ENCODE data around the gene KAT2B.
A peak's percentile ranks its signal among the peaks of the same experiment; 100 is the strongest.

Gene KAT2B

DNA sequence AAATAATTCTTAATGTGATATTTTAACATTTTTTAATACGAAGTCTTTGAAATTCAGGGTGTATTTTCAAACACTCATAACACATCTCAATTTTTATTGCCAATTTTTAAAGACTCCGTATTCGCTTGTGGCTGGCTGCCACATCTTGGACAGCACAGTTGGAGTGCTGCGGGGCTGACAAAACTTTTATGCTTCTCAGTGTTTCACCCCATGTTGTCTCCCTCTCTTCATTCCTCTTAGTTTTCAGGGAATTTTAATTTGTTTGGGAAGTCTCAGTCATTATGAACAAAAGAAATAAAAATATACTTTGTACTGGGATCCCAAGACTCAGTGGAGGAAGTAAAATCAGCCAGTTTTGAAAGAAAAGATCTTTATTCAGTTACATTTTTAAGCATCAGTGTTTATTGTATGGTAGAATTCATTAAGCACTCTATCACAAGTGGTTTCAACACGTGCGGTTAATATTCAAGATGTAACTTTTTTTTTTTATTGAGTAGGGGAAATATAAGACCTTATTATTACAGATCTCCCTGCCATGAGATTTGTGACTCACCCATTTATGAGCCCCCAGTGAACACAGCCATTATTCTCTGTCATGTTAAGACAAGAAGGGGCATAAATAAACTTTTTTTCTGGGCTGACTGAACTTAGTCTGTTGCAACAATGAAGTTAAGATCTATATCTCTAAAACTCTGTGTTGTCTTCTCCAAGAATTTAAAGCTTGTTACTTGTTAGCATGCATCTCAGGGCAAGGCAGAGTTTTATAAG lies 26.8 kb downstream of the KAT2B start:
- no peak for DNase-seq

- DNase-seq, result no peak
These were observed 28.4 kb downstream of the KAT2B start for GRCh38 chr3:20068512-20069177.

DNA sequence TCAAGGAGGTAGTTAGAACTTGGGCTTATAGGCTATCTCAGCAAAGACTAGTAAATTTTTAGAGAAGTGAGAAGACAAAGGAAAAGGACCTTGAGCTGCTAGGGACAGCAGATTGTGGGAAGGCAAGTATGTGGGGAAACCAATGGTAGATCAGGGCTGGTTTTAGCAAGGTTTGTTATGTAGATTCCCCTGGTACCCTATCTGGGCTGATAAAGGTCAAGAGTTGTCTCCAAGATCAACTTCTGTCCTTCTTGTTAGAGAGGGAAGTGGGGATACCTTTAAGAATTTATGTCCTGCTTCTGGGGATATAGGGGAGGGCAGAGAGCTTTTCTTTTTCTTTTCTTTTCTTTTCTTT lies 28.9 kb downstream of the KAT2B start:
- DNase-seq, result no peak

DNA sequence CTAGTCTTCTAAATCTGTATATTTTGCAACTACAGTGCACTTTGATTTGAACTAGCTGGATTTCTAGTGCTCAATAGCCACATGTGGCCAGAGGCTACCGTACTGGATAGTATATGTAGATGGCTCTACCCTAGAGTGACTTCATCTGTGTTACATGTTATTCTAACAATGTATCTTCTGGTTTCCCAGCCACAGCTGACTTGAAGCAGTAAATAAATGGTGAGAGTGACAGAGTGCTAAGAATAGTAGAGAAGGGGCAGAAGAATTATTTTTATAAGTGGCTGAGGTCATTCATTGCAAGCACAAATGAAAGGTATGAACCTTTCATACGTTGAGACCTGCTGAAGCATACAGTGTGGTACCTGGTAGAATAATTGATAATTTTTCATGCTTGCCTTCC lies 30.9 kb downstream of the KAT2B start:
- DNase-seq, result no peak

- DNase-seq, result no peak
These were observed 32.2 kb downstream of the KAT2B start for GRCh38 chr3:20072422-20072821.

DNA sequence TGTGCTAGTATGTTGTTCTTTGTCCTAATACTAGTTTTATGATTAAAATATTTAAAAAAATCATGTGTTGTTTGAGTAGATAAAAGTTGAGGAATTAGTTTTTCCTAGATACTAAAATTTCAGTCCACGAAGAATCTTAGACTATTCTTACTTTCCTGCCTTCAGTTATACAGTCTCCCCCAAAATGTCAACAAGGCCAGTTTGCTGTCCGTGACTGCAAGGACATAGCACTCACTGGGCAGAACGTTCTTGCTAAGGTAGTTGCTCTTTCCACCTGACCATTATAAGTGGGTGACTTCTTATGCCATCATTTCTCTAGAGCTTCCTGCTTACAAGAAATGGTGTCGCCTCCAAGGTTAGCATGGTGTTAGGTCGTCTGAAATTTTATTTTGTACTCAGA lies 32.8 kb downstream of the KAT2B start:
- no peak for DNase-seq

GRCh38 chr3:20073683-20074082 lies 33.4 kb downstream of the KAT2B start:
- DNase-seq, result no peak

GRCh38 chr3:20074226-20075063 lies 34.2 kb downstream of the KAT2B start:
- DNase-seq, result no peak

GRCh38 chr3:20075197-20075596 lies 35.0 kb downstream of the KAT2B start:
- peak in 1 of 6 experiments; percentile 2 for DNase-seq

GRCh38 chr3:20076296-20076997 lies 36.2 kb downstream of the KAT2B start:
- DNase-seq, result no peak

GRCh38 chr3:20077068-20077467 lies 36.8 kb downstream of the KAT2B start:
- DNase-seq, result no peak

DNA sequence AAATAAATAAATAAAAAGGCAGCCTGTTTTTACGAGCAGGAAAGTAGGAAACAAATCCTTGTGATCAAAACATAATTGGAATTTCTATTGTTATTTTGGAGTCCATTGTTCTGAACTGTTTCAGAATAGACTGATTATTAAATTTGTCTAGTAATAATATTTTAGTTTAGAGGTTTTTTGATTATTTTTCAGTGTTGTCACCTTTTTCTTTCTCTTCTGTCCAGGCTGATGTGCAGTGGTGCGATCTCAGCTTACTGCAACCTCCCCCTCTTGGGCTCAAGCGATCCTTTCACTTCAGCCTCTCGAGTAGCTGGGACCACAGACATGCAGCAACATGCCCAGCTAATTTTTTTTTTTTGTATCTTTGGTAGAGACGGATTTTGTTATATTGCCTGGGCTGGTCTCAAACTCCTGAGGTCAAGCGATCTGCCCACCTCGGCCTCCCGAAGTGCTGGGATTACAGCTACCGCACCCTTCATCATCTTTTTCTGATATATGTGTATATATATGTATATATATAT lies 38.0 kb downstream of the KAT2B start:
- DNase-seq, result no peak

DNA sequence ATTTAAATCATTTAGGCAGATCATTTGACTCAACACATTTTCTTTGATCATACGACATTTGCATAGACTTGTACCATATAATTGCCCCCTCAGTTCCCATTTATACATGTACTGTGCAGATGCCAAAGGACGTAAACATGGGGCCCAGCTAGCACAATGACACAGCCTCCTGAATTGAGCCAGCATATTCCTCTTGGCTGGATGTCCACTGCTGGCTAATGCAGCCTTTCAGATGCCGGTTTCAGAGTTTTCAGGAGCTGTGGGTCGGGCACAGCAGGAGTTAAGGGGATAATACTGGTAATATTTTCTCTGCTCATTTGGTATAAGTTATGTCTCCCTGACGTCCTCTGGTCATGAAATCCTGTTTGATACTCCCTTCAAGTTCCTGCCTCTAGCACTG lies 39.4 kb downstream of the KAT2B start:
- no peak for DNase-seq

DNA sequence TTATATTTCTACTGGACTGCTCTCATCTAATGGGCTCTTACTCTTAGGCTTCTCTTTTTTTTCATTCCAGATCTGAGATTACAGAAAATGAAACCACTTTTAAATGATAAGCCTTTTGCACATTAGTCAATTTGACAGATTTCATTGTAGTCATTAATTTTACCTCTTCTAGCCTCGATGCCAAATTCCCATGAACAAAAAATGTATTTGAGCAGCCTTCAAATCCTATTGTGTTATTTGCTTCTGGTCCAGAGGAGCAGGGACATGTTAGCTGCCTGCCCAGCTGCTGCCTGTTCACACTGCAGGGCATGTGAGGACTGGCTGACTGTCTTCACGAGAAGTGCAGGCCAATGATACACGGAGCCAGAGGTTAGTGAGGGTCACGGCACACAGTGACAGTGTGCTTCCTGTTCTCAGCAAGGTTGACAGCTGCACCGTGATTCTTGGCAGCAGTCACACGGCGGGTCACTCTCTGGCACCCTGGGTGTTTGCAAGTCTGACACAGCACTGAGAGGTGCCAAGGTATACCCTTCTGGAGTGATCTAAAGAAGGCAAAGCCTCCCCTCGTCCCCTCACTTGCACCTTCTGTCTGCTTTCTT lies 40.8 kb downstream of the KAT2B start:
- no peak for DNase-seq

- no peak for DNase-seq
These were observed 43.0 kb downstream of the KAT2B start for GRCh38 chr3:20083253-20083652.

GRCh38 chr3:20083953-20084352 lies 43.7 kb downstream of the KAT2B start:
- no peak for DNase-seq

- DNase-seq, result no peak
These were observed 51.2 kb downstream of the KAT2B start for GRCh38 chr3:20091331-20092047.

GRCh38 chr3:20095470-20095869 lies 55.2 kb downstream of the KAT2B start:
- no peak for DNase-seq

DNA sequence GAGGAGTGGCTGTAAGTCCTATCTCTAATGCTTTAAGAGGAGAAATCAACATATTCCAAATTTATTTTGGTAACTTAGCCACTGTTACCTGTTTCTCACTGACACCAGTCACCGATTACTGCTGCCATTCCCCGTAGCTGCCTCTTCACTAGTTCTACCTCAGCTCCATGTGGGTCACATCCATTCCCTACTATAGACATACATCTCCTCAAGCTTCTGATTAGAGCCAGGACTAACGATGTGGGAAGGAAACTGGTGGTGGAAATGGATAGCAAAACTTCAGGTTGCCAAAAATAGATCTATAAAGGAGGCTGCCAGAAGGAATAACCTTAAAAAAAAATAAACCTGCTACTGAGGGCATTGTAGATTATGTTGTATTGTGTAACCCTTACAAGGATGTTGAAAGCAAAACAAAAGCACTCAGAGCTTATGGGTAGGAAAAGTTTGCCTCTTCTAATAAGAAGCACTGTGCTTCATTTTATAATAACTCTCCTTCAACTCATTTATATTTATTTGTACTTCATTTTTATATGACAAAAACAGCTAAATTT lies 56.0 kb downstream of the KAT2B start:
- DNase-seq, result no peak

DNA sequence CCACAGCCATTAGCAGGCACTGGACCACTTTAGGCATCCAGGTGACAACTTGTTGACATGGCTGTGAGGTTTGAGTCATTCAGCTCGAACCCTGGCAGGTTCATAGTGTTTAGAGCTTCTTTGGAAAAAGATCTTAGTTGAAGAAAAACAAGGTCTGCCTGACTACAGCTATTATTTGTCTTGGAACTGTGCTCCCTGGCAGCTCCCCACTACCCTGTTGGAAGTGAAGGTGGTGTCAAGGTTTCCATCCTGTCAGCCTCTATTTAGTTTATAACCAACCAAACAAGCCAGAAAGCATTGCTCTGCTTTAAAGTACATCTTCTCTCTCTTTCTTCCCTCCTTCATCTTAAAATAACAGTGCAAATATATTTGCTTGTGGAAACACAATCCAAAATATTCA lies 56.8 kb downstream of the KAT2B start:
- DNase-seq, result no peak

GRCh38 chr3:20099060-20099459 lies 58.8 kb downstream of the KAT2B start:
- no peak for DNase-seq

GRCh38 chr3:20100151-20100550 lies 59.9 kb downstream of the KAT2B start:
- no peak for DNase-seq

Data from stimulated activated naive CD4-positive, alpha-beta T cell (primary cell).